Measurements from ENCODE around the gene NME7. TPM values are rescaled to one million over a fixed set of nuclear protein-coding genes. Genes with fewer than 3 reads are reported as not detected.

NME7 gene
- total RNA-seq, 1 experiment from 2014 or later, result 25.2 TPM

GRCh38 chr1:169149555-169150286 is 217.9 kb downstream of the NME7 start:
- Mint-ChIP-seq H3K27ac (ENCODE audit: unreplicated experiment) (no peak overlapping the region), H3K4me3 (ENCODE audit: low read depth, unreplicated experiment) (no peak overlapping the region), H3K27me3 (ENCODE audit: unreplicated experiment) (no peaks in the 10 kb centered on the region), H3K9me3 (ENCODE audit: low read depth, unreplicated experiment) (peaks cover 2% of the 10 kb centered on the region), H3K36me3 (ENCODE audit: insufficient read depth, unreplicated experiment) (peaks cover 17% of the 10 kb centered on the region), H3K4me1 (ENCODE audit: low read depth, unreplicated experiment) (peaks cover 38% of the 10 kb centered on the region)
- no peak for DNase-seq
- CTCF ChIA-PET, result interaction anchor here (0.6 to 0.7 kb wide), 2 partner anchors 245 to 979 kb away, joined by 3 to 10 read pairs; no protein-coding TSS in a partner anchor
- TF ChIP-seq CTCF (IDR thresholded peaks at IDR 0.05; ENCODE audit: unreplicated experiment), result no peak
- intact Hi-C loops (cut with micrococcal nuclease; ENCODE audit: unreplicated experiment), result loop anchor here (1.0 to 10.0 kb wide), 4 partner anchors 33 to 198 kb away; no protein-coding TSS in a partner anchor
- BruUV-seq (replicated peaks), result no TSS peak

- H3K27me3 Mint-ChIP-seq (ENCODE audit: unreplicated experiment), result no peaks in the 10 kb centered on the region
- H3K36me3 Mint-ChIP-seq (ENCODE audit: insufficient read depth, unreplicated experiment), result peaks cover 18% of the 10 kb centered on the region
- H3K4me3 Mint-ChIP-seq (ENCODE audit: low read depth, unreplicated experiment), result peak overlapping the region; percentile 39
- CTCF ChIA-PET, result interaction anchor here (0.6 kb wide), 1 partner anchor 291 kb away, joined by 3 read pairs; no protein-coding TSS in a partner anchor
- H3K9me3 Mint-ChIP-seq (ENCODE audit: low read depth, unreplicated experiment), result peaks cover 2% of the 10 kb centered on the region
- no peak for TF ChIP-seq CTCF (IDR thresholded peaks at IDR 0.05; ENCODE audit: unreplicated experiment)
- BruUV-seq (replicated peaks), result no TSS peak
- peak; percentile 26 for DNase-seq
- intact Hi-C loops (cut with micrococcal nuclease; ENCODE audit: unreplicated experiment), result loop anchor here (1.0 to 10.0 kb wide), 4 partner anchors 32 to 199 kb away; no protein-coding TSS in a partner anchor
- H3K4me1 Mint-ChIP-seq (ENCODE audit: low read depth, unreplicated experiment), result peaks cover 48% of the 10 kb centered on the region
- H3K27ac Mint-ChIP-seq (ENCODE audit: unreplicated experiment), result peak overlapping the region; percentile 74
Observed at GRCh38 chr1:169148472-169149252, 218.9 kb downstream of the NME7 start.

GRCh38 chr1:169146576-169147214 is 220.9 kb downstream of the NME7 start:
- intact Hi-C loops (cut with micrococcal nuclease; ENCODE audit: unreplicated experiment), result loop anchor here (5.0 to 10.0 kb wide), 2 partner anchors 178 to 201 kb away; no protein-coding TSS in a partner anchor
- no TSS peak for BruUV-seq (replicated peaks)
- no peaks in the 10 kb centered on the region for H3K27me3 Mint-ChIP-seq (ENCODE audit: unreplicated experiment)
- H3K36me3 Mint-ChIP-seq (ENCODE audit: insufficient read depth, unreplicated experiment), result peaks cover 18% of the 10 kb centered on the region
- H3K4me1 Mint-ChIP-seq (ENCODE audit: low read depth, unreplicated experiment), result peaks cover 63% of the 10 kb centered on the region
- H3K4me3 Mint-ChIP-seq (ENCODE audit: low read depth, unreplicated experiment), result no peak overlapping the region
- peak overlapping the region; percentile 74 for H3K27ac Mint-ChIP-seq (ENCODE audit: unreplicated experiment)
- peaks cover 2% of the 10 kb centered on the region for H3K9me3 Mint-ChIP-seq (ENCODE audit: low read depth, unreplicated experiment)
- CTCF ChIA-PET, result interaction anchor here (1.9 kb wide), 1 partner anchor 201 kb away, joined by 4 read pairs; no protein-coding TSS in a partner anchor
- no peak for DNase-seq
- no peak for TF ChIP-seq CTCF (IDR thresholded peaks at IDR 0.05; ENCODE audit: unreplicated experiment)
